GM12801 (cell line): ENCODE measurements around the gene CCDC87.

Experiments
- CTCF ChIP-seq: IDR thresholded peaks from one replicate; pipeline ENCODE4 v1.5.1; 2011; ENCODE audit warnings: control low read depth; ENCODE audit not compliant: insufficient read length; ENCODE audit errors: extremely low read depth

The CCDC87 gene

GRCh38 chr11:66595245-66595904, 2.5 kb upstream of the CCDC87 start:
- no peak for TF ChIP-seq CTCF

GRCh38 chr11:66593650-66594049, 787 bp upstream of the CCDC87 start:
- no peak for TF ChIP-seq CTCF

- TF ChIP-seq CTCF = no peak
These were observed 406 bp upstream of the CCDC87 start for GRCh38 chr11:66593303-66593635.

GRCh38 chr11:66591175-66591574, 1.7 kb downstream of the CCDC87 start:
- no peak for TF ChIP-seq CTCF

GRCh38 chr11:66589996-66590675, 2.7 kb downstream of the CCDC87 start:
- no peak for TF ChIP-seq CTCF

GRCh38 chr11:66586136-66586535, 6.7 kb downstream of the CCDC87 start:
- no peak for TF ChIP-seq CTCF

GRCh38 chr11:66581261-66581660, 11.6 kb downstream of the CCDC87 start:
- no peak for TF ChIP-seq CTCF
